ENCODE measurements around the gene CYP2D6.

CYP2D6 gene

GRCh38 chr22:42090596-42091454, 39.8 kb downstream of the CYP2D6 start, which contains the start of gene NDUFA6:
Gene NDUFA6, minus strand, starts transcription at chr22:42090772. Its CDS starts 28 bp downstream, at chr22:42090744.
- in situ Hi-C loops (cut with HindIII; ENCODE audit: low sequenced_read_pairs): no loop called here

GRCh38 chr22:42086051-42086450, 44.6 kb downstream of the CYP2D6 start:
- in situ Hi-C loops (cut with HindIII; ENCODE audit: low sequenced_read_pairs): no loop called here

- in situ Hi-C loops (cut with HindIII; ENCODE audit: low sequenced_read_pairs): no loop called here
Observed at GRCh38 chr22:42084874-42085273, 45.7 kb downstream of the CYP2D6 start.

GRCh38 chr22:42083119-42083518, 47.5 kb downstream of the CYP2D6 start:
- in situ Hi-C loops (cut with HindIII; ENCODE audit: low sequenced_read_pairs): no loop called here

GRCh38 chr22:42080287-42080686, 50.3 kb downstream of the CYP2D6 start:
- in situ Hi-C loops (cut with HindIII; ENCODE audit: low sequenced_read_pairs): no loop called here

- in situ Hi-C loops (cut with HindIII; ENCODE audit: low sequenced_read_pairs): no loop called here
Observed at GRCh38 chr22:42079319-42080251, 51.0 kb downstream of the CYP2D6 start, which contains the start of gene SMDT1. Gene SMDT1, plus strand, starts transcription at chr22:42079700. Its CDS starts 69 bp downstream, at chr22:42079769.

- in situ Hi-C loops (cut with HindIII; ENCODE audit: low sequenced_read_pairs): no loop called here
Observed at GRCh38 chr22:42078469-42079318, 51.9 kb downstream of the CYP2D6 start.

GRCh38 chr22:42077486-42078125, 53.0 kb downstream of the CYP2D6 start:
- in situ Hi-C loops (cut with HindIII; ENCODE audit: low sequenced_read_pairs): no loop called here

GRCh38 chr22:42076764-42077485, 53.7 kb downstream of the CYP2D6 start:
- in situ Hi-C loops (cut with HindIII; ENCODE audit: low sequenced_read_pairs): no loop called here

Data from DLD1 (cell line).